RWPE1 (cell line): ENCODE results near the gene DSTN.

ENCODE experiments used
- CTCF ChIA-PET: fragments of 350-600 bp; sonication (Branson Sonifier 250); formaldehyde crosslinking; extraction: SDS; loops from one replicate; lab custom pipeline; 2021; lab: Yijun Ruan, JAX
- POLR2A ChIA-PET: fragments of 400-600 bp; formaldehyde crosslinking; extraction: SDS; loops from one replicate; lab custom pipeline; 2020; ENCODE audit warnings: antibody characterized with exemption; ENCODE audit not compliant: low non-redundant PET; lab: Yijun Ruan, JAX
- DNase-seq: peaks from one replicate; pipeline ENCODE4 v3.0.0; 2012; ENCODE audit warnings: low spot score
- H3K27ac ChIP-seq: fragments of 450-650 bp; 2 replicates; pipeline ENCODE4 v1.5.1; 2017
- TF ChIP-seq, protein P1 (sequence below): fragments of 450-650 bp; conservative IDR thresholded peaks from 2 replicates; pipeline ENCODE4 v1.5.1; 2017; ENCODE audit warnings: low read depth, mild to moderate bottlenecking

Gene DSTN

DNA sequence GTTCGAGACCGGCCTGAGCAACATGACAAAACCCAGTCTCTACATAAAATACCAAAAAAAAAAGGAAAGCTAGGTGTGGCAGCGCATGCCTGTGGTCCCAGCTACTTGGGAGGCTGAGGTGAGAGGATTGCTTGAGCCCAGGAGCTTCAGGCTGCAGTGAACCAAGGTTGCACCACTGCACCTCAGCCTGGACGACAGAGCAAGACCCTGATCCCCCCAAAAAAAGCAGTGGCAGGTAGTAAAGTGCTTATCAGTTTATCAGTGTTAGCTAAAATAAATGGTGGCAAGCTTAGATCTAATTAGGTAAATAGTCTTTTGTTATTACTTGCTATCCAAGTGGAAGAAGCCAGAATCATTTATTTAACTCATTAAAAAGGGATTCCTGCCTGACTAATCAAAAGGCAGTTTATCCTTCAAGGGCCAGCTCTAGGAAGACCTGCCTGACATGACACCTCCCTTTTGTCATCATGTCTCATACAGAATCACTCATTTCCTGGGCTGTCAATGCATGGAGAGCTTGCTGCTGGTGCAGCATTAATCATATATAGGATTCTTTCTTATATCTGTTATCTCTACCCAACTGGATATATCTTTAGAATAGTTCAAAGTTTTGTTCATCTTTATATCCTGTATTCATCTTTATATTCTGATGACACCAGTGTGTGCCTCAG is 9.6 kb downstream of the DSTN start:
- POLR2A ChIA-PET = interaction anchor here (0.6 kb wide), 1 partner anchor 10 kb away, joined by 3 read pairs; the partner anchor contains the start of gene DSTN

DNA sequence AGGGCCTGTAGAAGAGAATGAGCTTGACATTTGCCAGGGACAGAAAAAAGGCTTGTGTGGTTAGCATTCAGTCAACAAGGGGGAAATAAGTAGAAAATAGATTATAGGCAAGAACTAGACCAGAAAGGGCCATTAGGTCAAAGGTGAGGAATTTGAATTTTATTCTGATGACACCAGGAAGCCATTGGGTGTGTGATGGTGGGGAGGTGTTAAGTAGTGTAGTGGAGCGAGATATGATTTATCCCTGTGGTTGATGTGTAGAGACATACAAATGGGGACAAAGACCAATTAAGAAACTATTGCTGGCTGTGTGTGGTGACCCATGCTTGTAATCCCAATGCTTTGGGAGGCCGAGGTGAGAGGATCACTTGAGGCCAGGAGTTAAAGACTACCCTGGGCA is 11.0 kb downstream of the DSTN start:
- DNase-seq = no peak
- ChIA-PET CTCF (interaction anchor here (0.6 to 2.3 kb wide), 3 partner anchors 11 to 76 kb away, joined by 3 to 7 read pairs (median 6); no protein-coding TSS in a partner anchor), POLR2A (interaction anchor here (0.7 kb wide), 1 partner anchor 11 kb away, joined by 4 read pairs; the partner anchor contains the start of gene DSTN)
- H3K27ac ChIP-seq = no peak overlapping the region
- TF ChIP-seq, protein P1, sequence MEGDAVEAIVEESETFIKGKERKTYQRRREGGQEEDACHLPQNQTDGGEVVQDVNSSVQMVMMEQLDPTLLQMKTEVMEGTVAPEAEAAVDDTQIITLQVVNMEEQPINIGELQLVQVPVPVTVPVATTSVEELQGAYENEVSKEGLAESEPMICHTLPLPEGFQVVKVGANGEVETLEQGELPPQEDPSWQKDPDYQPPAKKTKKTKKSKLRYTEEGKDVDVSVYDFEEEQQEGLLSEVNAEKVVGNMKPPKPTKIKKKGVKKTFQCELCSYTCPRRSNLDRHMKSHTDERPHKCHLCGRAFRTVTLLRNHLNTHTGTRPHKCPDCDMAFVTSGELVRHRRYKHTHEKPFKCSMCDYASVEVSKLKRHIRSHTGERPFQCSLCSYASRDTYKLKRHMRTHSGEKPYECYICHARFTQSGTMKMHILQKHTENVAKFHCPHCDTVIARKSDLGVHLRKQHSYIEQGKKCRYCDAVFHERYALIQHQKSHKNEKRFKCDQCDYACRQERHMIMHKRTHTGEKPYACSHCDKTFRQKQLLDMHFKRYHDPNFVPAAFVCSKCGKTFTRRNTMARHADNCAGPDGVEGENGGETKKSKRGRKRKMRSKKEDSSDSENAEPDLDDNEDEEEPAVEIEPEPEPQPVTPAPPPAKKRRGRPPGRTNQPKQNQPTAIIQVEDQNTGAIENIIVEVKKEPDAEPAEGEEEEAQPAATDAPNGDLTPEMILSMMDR = no peak

More for the DNA sequence above, 9.6 kb downstream of the DSTN start:
- H3K27ac ChIP-seq = 0 out of 2 replicates have a peak overlapping the region, but pooled peaks have one; percentile 21
- peak; percentile 47 for DNase-seq
- TF ChIP-seq, protein P1 = no peak
- CTCF ChIA-PET = interaction anchor here (2.3 kb wide), 1 partner anchor 13 kb away, joined by 7 read pairs; no protein-coding TSS in a partner anchor

DNA sequence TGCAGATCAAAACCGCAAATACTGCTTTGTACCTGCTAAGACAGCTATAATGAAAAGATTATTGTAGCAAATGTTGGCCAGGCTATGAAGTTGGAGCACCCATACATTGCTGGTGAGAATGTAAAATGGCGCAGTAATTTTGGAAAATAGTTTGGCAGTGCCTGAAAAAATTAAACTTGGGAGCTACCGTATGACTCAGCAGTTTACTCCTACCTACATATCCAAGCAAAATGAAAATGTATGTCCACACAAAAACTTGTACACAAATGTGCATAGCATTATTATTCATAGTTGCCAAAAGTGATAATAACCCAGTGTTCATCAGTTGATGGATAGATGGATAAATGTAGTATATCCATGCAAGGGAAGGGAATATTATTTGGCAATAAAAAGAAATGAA is 13.3 kb downstream of the DSTN start:
- ChIA-PET CTCF (interaction anchor here (0.7 to 1.0 kb wide), 3 partner anchors 11 to 46 kb away, joined by 3 to 4 read pairs (median 3); no protein-coding TSS in a partner anchor), POLR2A (no interaction called here)
- TF ChIP-seq, protein P1 = no peak
- no peak for DNase-seq
- no peak overlapping the region for H3K27ac ChIP-seq

DNA sequence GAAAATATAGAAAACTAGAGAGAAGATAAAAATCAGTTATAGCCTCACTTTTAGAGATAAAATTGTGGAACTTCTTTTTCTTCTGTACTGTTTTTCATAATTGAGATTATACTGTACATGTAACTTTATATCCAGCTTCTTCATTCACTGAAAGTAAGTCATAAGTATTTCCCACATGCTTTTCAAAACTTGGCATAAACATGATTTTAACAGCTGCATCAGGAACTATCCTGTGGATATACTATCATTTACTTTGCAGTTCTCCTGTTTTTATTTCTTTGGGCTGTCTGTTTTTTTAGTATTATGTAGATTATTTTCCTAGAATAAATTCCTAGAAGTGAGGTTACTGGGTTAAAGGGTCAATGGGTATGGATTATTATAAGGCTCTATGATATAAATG is 14.8 kb downstream of the DSTN start:
- TF ChIP-seq, protein P1 = no peak
- POLR2A ChIA-PET = interaction anchor here (0.9 kb wide), 1 partner anchor 97 kb away, joined by 9 read pairs; no protein-coding TSS in a partner anchor
- DNase-seq = no peak
- CTCF ChIA-PET = no interaction called here
- peak overlapping the region; percentile 41; the same call in 1 of the 2 replicates for H3K27ac ChIP-seq

DNA sequence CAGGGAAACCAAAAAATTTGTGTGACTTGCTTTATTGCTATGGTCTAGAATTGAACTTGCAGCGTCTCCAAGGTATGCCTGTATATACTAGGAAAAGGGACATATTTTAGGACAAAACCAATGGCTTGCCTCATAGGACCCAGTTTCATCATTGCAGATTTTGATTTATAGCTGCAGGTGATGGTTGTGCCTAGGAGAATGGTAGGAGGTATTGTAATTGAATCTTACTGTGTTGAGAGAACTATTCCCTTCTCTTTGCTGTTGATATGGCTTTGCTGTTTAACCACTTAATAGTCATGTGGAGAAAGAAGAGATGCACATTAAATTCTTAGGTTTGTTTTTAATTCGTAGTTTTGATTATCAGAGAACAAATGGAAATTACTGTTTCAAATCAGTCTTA is 16.4 kb downstream of the DSTN start:
- no peak overlapping the region for H3K27ac ChIP-seq
- POLR2A ChIA-PET = no interaction called here
- TF ChIP-seq, protein P1 = no peak
- DNase-seq = no peak
- CTCF ChIA-PET = interaction anchor here (0.6 kb wide), 2 partner anchors 98 to 251 kb away, joined by 3 read pairs; no protein-coding TSS in a partner anchor

DNA sequence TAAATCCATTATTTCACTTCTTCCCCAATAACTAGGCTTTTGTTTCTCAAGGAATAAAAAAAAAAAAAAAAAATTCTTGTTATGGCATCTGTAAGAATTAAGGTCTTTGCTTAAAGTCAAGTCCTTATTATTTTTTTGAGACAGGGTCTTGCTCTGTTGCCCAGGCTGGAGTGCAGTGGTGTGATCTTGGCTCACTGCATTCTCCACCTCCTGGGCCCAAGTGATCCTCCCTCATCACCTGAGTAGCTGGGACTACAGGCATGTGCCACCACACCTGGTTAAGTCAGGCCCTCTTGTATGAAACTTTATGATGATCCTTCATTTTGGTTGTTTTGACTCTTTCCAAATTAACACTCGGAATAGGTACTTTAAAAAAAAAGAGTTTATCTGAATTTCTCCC is 17.3 kb downstream of the DSTN start:
- CTCF ChIA-PET = no interaction called here
- TF ChIP-seq, protein P1 = no peak
- no peak overlapping the region for H3K27ac ChIP-seq
- DNase-seq = no peak
- POLR2A ChIA-PET = no interaction called here
